ENCODE results near the gene SFRP5. TPM values are rescaled to one million over a fixed set of nuclear protein-coding genes. Genes with fewer than 3 reads are reported as not detected.

SFRP5 gene
- total RNA-seq, 3 donors from 2014 or later = 0.29 to 1.8 (median 0.33) TPM

GRCh38 chr10:97744405-97745035 is 27.3 kb downstream of the SFRP5 start:
- DNase-seq (ENCODE audit: low spot score in 2 of 2) = no peak
- Histone ChIP-seq H3K9me3 (no peaks in the 10 kb centered on the region), H3K27me3 (no peaks in the 10 kb centered on the region), H3K4me3 (no peak overlapping the region), H3K27ac (no peak overlapping the region), H3K4me1 (no peaks in the 10 kb centered on the region), H3K36me3 (no peaks in the 10 kb centered on the region)
- intact Hi-C loops (cut with DNase I; ENCODE audit: low total_unique reads) = no loop called here
- TF ChIP-seq CTCF (IDR thresholded peaks at IDR 0.05) = no peak
- no peak for TF ChIP-seq POLR2A (IDR thresholded peaks at IDR 0.05)
- no peak for TF ChIP-seq POLR2AphosphoS5 (IDR thresholded peaks at IDR 0.05)

DNA sequence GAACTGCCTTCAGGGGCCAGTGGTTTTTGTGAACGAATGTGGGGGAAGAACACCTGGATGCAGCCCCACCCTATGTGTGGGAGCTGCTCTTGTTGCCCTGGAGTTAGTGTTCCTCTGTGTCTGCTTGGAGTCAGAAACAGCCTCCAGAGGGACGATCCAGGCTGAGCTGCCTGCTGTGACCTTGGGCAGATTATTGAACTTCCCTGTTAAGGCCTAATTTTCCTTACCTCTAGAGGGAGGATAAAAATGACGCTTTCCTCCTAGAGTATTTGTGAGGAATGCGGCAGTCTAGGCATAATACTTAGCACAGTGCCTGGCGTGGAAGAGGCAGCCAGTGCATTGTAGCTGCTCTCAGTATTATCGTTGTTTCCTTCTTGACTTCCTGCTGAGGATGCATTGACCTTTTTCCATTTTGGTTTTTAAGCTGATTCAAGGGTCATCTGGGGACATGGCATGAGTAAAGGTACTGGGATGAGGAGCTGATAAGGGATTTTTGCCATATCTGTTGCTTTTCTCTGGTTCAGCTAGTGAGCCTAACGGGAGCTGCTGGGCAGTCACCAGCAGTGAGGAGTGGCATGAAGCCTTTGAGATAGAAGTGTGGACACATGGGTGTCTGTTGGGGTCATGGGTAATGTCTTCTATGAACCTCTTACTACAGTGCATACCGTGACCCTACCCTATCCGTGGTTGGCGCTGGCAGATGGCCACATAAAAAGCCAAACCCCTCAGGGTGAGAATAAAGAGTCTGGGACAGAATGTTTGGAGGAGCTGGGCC is 28.4 kb downstream of the SFRP5 start:
- H3K4me1 ChIP-seq = peaks cover 0 to 2% of the 10 kb centered on the region in 2 donors
- no peak for DNase-seq (ENCODE audit: low spot score in 2 of 2)
- intact Hi-C loops (cut with DNase I; ENCODE audit: low total_unique reads) = no loop called here
- H3K27ac ChIP-seq = no peak overlapping the region
- no peak overlapping the region for H3K4me3 ChIP-seq
- H3K27me3 ChIP-seq = no peaks in the 10 kb centered on the region
- TF ChIP-seq CTCF (IDR thresholded peaks at IDR 0.05) (no peak), POLR2A (IDR thresholded peaks at IDR 0.05) (no peak), POLR2AphosphoS5 (IDR thresholded peaks at IDR 0.05) (no peak)
- no peaks in the 10 kb centered on the region for H3K36me3 ChIP-seq
- H3K9me3 ChIP-seq = no peaks in the 10 kb centered on the region

- no peak overlapping the region for H3K4me3 ChIP-seq
- no peak for DNase-seq (ENCODE audit: low spot score in 2 of 2)
- intact Hi-C loops (cut with DNase I; ENCODE audit: low total_unique reads) = no loop called here
- H3K9me3 ChIP-seq = no peaks in the 10 kb centered on the region
- no peak overlapping the region for H3K27ac ChIP-seq
- TF ChIP-seq POLR2AphosphoS5 (IDR thresholded peaks at IDR 0.05) (no peak), POLR2A (IDR thresholded peaks at IDR 0.05) (no peak), CTCF (IDR thresholded peaks at IDR 0.05) (no peak)
- H3K36me3 ChIP-seq = no peaks in the 10 kb centered on the region
- H3K27me3 ChIP-seq = no peaks in the 10 kb centered on the region
- H3K4me1 ChIP-seq = peaks cover 0 to 3% of the 10 kb centered on the region in 2 donors
These were observed 31.2 kb downstream of the SFRP5 start for GRCh38 chr10:97740613-97741012.

GRCh38 chr10:97738616-97739015 is 33.2 kb downstream of the SFRP5 start:
- Histone ChIP-seq H3K9me3 (no peaks in the 10 kb centered on the region), H3K4me3 (peak overlapping the region in 1 of 3 donors; percentile 92), H3K36me3 (no peaks in the 10 kb centered on the region), H3K27me3 (no peaks in the 10 kb centered on the region), H3K27ac (no peak overlapping the region), H3K4me1 (peaks cover 0 to 3% of the 10 kb centered on the region in 2 donors)
- TF ChIP-seq POLR2AphosphoS5 (IDR thresholded peaks at IDR 0.05) (no peak), POLR2A (IDR thresholded peaks at IDR 0.05) (no peak), CTCF (IDR thresholded peaks at IDR 0.05) (no peak)
- intact Hi-C loops (cut with DNase I; ENCODE audit: low total_unique reads) = no loop called here
- no peak for DNase-seq (ENCODE audit: low spot score in 2 of 2)

DNA sequence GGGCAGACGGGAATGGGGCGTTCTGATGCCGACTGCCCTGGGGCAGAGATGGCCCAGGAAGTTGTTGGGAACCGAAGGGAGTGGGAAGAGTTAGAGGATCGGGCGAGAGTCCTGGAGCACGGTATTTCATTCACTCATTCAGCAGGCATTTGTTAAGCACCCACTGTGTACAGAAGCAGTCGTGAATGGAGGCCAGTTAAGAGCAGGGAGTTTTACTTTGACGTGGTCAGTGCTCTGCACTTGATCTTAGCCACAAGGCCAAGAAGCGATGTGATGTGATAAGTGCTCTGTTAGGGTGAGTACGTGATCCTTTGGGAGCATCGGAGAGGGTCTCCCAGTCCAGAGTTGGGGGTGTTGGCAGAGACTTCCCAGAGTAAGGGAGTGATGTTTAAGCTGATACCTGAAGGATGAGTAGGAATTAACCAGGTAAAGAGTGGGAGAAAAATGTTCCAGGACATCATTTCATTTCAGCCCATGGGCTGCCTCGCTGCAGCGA is 34.0 kb downstream of the SFRP5 start:
- intact Hi-C loops (cut with DNase I; ENCODE audit: low total_unique reads) = no loop called here
- Histone ChIP-seq H3K36me3 (no peaks in the 10 kb centered on the region), H3K9me3 (no peaks in the 10 kb centered on the region), H3K27me3 (no peaks in the 10 kb centered on the region), H3K27ac (peak overlapping the region; percentile 93 to 94), H3K4me3 (peak overlapping the region; percentile 92 to 98 (median 98)), H3K4me1 (peaks cover 0 to 3% of the 10 kb centered on the region in 2 donors)
- no peak for DNase-seq (ENCODE audit: low spot score in 2 of 2)
- TF ChIP-seq CTCF (IDR thresholded peaks at IDR 0.05) = no peak
- TF ChIP-seq POLR2A (IDR thresholded peaks at IDR 0.05) = no peak
- TF ChIP-seq POLR2AphosphoS5 (IDR thresholded peaks at IDR 0.05) = no peak

Data from breast epithelium (tissue), 4 donors.